IPS-18a (cell line): ENCODE results near the gene CCDC198.

Source experiments
- H3K27ac ChIP-seq: one replicate; pipeline ENCODE4 v1.5.1; 2013; ENCODE audit warnings: low read length
- H3K27me3 ChIP-seq: one replicate; pipeline ENCODE4 v1.6.1; 2013; ENCODE audit warnings: mild to moderate bottlenecking, low read length; ENCODE audit not compliant: control insufficient read depth, insufficient read depth
- H3K36me3 ChIP-seq: one replicate; pipeline ENCODE4 v1.6.1; 2013; ENCODE audit warnings: low read depth, low read length; ENCODE audit not compliant: control insufficient read depth
- H3K4me1 ChIP-seq: one replicate; pipeline ENCODE4 v1.6.1; 2013; ENCODE audit warnings: low read depth, low read length; ENCODE audit not compliant: control insufficient read depth
- H3K4me3 ChIP-seq: one replicate; pipeline ENCODE4 v1.5.1; 2013; ENCODE audit warnings: low read length
- H3K9ac ChIP-seq: one replicate; pipeline ENCODE4 v1.6.1; 2013; ENCODE audit warnings: mild to moderate bottlenecking, low read length, moderate library complexity
- H3K9me3 ChIP-seq: one replicate; pipeline ENCODE4 v1.6.1; 2013; ENCODE audit warnings: low read depth, low read length; ENCODE audit not compliant: control insufficient read depth

Gene CCDC198

GRCh38 chr14:57462551-57462950 lies 31.1 kb downstream of the CCDC198 start:
- no peaks in the 10 kb centered on the region for H3K4me1 ChIP-seq
- no peaks in the 10 kb centered on the region for H3K27me3 ChIP-seq
- H3K9ac ChIP-seq, result no peak overlapping the region
- no peaks in the 10 kb centered on the region for H3K9me3 ChIP-seq
- no peak overlapping the region for H3K4me3 ChIP-seq
- no peak overlapping the region for H3K27ac ChIP-seq
- H3K36me3 ChIP-seq, result no peaks in the 10 kb centered on the region

DNA sequence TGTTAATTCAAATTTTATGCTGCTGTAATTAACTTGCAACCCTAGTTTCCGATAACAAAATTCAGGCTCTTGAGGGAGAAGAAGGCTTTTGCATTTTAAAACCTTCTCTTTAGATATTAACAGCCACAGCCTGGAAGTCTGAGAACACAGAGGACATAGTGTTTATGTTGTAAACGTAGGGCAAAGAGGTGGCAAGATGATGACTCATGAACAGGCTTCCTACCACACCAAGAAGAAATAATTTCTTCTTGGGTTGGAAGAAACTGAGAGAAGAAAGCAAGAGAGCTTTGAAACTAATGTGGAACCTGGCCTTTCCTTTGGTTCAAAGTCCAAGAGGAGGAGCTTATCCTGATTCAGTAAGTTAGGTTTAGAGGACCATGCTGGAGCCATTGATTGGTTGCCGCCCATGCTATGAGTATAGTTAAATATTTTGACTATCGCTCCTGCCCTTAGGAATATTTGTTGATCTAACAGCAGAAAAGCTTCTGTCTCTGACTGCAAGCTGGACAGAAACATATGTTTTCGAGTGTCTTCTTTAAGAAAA lies 31.8 kb downstream of the CCDC198 start:
- Histone ChIP-seq H3K27ac (no peak overlapping the region), H3K4me3 (no peak overlapping the region), H3K36me3 (no peaks in the 10 kb centered on the region), H3K9me3 (no peaks in the 10 kb centered on the region), H3K9ac (no peak overlapping the region), H3K4me1 (no peaks in the 10 kb centered on the region), H3K27me3 (no peaks in the 10 kb centered on the region)

DNA sequence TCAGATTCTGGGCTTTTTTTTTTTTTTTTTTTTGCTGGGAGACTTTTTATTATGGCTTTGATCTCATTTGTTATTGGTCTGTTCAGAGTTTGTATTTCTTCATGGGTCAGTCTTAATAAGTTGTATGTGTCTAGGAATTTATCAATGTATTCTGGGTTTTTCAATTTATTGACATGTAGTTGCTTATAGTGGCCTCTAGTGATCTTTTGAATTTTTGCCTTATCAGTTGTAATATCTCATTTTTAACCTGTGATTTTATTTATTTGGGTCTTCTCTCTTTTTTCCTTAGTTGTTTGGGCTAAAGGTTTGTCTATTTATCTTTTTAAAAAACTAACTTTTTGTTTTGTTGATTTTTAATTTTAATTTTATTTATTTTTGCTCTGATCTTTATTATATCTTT lies 57.7 kb downstream of the CCDC198 start:
- H3K4me3 ChIP-seq, result no peak overlapping the region
- no peaks in the 10 kb centered on the region for H3K36me3 ChIP-seq
- H3K4me1 ChIP-seq, result no peaks in the 10 kb centered on the region
- H3K27ac ChIP-seq, result no peak overlapping the region
- H3K27me3 ChIP-seq, result no peaks in the 10 kb centered on the region
- no peaks in the 10 kb centered on the region for H3K9me3 ChIP-seq
- no peak overlapping the region for H3K9ac ChIP-seq

DNA sequence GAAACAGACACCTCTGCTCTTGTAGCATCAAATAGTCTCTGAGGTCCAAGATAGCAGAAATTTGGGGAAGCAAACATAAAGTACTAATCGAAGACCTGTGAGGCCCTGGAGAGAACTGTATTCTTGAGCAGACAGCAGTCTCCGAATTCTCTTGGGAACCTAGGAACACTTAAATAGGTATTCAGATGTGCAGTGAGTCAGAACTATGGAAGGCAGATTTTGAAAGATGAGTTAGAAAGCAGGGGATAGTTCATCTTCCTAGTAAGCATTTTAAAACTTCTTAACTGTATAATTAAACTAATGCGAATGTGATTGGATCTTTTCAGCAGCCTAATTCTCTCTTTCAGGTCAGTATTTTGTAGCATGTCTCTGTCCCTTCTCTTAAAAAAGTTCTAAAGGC lies 72.7 kb downstream of the CCDC198 start:
- no peaks in the 10 kb centered on the region for H3K4me1 ChIP-seq
- H3K9ac ChIP-seq, result no peak overlapping the region
- H3K4me3 ChIP-seq, result no peak overlapping the region
- no peaks in the 10 kb centered on the region for H3K9me3 ChIP-seq
- no peaks in the 10 kb centered on the region for H3K36me3 ChIP-seq
- no peak overlapping the region for H3K27ac ChIP-seq
- no peaks in the 10 kb centered on the region for H3K27me3 ChIP-seq

- no peaks in the 10 kb centered on the region for H3K27me3 ChIP-seq
- H3K27ac ChIP-seq, result no peak overlapping the region
- no peak overlapping the region for H3K4me3 ChIP-seq
- H3K36me3 ChIP-seq, result no peaks in the 10 kb centered on the region
- H3K9ac ChIP-seq, result no peak overlapping the region
- H3K4me1 ChIP-seq, result no peaks in the 10 kb centered on the region
- H3K9me3 ChIP-seq, result no peaks in the 10 kb centered on the region
Observed at GRCh38 chr14:57420033-57420432, 73.6 kb downstream of the CCDC198 start.
